HFF-Myc (cell line): ENCODE data around the gene CSTB.

Experiments used
- DNase-seq: peaks from one replicate; pipeline ENCODE4 v3.0.0-alpha.2; 2011; ENCODE audit warnings: low read depth; ENCODE audit errors: extremely low read depth
- H3K4me3 ChIP-seq: replicated peaks from 2 replicates; pipeline ENCODE4 v1.5.1; 2011; ENCODE audit warnings: low read depth, mild to moderate bottlenecking, control low read depth, low read length
- TF ChIP-seq, protein P1 (sequence below): IDR thresholded peaks from 2 replicates; pipeline ENCODE4 v1.5.1; 2012; ENCODE audit warnings: mild to moderate bottlenecking, low read depth, low read length, control low read depth; ENCODE audit errors: missing control alignments

Gene CSTB

DNA sequence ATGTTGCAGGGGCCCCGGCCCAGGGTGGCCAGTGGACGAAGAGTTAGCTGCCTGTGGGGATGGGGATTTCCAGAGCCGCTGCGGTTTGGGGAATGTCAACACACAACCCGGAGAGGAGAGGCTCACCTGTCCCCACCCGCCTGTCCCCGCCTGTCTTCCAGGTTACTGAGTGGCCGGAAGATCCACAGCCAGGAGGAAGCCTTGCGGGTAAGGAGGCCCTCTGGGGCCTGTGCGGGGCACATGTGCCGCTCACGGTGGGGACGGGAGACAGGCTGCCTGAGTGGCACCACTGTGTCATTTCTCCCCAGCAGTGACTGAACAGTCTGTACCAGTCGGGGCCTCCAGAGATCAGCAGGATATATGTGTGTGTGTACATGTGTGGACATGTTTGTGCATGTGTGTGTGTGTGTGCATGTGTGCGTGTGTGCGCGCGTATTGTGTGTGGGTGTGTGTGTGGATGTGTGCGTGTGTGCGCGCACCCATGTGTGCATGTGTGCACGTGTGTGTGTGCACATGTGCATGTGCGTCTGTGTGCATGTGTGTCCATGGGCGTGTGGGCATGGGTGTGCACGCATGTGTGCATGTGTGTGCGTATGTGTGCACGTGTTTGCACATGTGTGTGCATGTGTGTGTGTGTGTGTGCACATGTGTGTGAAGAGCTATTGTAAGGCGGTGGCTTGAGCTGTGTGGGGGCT, 25.6 kb downstream of the CSTB start:
- no peak overlapping the region for H3K4me3 ChIP-seq
- DNase-seq = no peak
- TF ChIP-seq, protein P1, sequence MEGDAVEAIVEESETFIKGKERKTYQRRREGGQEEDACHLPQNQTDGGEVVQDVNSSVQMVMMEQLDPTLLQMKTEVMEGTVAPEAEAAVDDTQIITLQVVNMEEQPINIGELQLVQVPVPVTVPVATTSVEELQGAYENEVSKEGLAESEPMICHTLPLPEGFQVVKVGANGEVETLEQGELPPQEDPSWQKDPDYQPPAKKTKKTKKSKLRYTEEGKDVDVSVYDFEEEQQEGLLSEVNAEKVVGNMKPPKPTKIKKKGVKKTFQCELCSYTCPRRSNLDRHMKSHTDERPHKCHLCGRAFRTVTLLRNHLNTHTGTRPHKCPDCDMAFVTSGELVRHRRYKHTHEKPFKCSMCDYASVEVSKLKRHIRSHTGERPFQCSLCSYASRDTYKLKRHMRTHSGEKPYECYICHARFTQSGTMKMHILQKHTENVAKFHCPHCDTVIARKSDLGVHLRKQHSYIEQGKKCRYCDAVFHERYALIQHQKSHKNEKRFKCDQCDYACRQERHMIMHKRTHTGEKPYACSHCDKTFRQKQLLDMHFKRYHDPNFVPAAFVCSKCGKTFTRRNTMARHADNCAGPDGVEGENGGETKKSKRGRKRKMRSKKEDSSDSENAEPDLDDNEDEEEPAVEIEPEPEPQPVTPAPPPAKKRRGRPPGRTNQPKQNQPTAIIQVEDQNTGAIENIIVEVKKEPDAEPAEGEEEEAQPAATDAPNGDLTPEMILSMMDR = no peak

DNA sequence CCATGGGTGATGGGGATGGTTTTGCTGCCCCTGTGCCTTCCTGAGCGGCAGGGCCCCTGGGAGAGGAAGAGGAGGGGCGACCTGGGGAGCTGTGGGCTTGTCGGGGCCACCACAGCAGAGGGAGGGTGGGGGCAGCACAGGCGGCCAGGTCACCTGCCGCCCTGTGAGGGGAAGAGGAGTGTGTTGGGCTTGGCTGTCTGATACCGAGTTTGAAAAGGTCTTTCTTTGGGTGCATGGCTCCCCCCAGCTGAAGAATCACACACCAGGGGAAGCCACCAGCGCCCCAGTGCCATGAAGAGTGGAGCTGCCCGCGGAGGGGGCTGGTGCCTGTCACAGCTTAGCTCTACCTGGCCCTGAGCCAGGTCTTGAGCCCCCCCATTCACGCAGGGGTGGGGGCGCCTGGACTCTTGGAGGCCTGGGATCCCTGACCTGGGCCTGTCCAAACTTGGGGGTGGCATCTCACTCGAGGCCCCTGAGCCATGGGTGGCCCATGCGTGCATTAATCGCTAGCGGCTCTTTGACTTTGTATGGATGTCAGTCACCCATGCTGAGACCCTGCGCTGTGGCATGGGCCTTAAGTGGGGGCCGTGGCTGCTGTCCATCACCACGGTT, 26.4 kb downstream of the CSTB start:
- TF ChIP-seq, protein P1 = no peak
- no peak for DNase-seq

DNA sequence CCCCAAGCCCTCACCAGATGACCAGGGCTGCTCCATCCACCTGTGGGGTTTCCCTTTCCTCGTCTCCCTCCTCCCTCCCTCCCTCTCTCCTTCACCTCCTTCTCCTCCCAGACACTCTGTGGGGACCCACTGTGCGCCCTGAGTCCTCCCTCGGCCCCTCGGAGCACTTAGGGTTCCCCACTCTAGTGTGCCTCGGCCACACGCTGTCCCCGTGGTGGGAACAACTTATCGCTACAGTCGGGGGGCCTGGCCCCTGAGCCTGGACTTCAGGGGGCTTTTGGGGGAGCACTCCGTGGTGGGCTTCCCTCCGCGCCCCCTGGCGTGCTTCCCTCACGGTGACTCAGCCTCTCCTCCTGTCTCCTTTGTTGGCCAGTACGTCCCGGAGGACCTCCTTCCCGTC, 27.5 kb downstream of the CSTB start:
- H3K4me3 ChIP-seq = no peak overlapping the region
- TF ChIP-seq, protein P1 = no peak
- no peak for DNase-seq

More for the DNA sequence above, 26.4 kb downstream of the CSTB start:
- H3K4me3 ChIP-seq = no peak overlapping the region

DNA sequence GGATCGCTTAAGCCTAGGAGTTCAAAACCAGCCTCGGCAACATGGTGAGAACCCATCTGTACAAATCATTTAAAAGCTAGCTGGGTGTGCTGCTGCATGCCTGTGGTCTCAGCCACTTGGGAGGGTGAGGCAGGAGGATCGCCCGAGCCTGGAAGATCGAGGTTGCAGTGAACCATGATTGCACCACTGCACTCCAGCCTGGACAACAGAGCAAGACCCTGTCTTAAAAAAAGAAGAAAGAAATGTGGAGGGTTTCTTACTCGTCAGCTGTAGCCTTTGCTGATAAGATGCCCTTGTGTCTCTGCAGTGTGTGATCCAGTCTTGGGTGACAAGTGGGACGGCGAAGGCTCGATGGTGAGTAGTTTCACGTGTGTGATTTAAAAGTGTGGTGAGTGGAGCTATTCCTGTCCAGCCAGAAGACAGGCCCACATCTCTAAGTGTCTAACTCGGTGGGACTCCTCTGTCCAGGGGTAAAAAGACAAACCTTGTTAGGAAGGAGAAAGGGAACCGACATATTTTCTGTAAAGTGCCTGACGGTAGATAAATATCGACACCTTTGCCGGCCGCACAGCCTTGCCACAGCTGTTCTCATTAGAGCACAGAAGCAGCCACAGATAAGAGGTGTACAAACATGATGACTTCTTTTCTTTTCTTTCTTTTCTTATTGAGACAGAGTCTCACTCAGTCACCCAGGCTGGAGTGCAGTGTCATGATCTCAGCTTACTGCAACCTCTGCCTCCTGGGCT, 30.2 kb downstream of the CSTB start:
- TF ChIP-seq, protein P1 = no peak
- H3K4me3 ChIP-seq = no peak overlapping the region
- no peak for DNase-seq

DNA sequence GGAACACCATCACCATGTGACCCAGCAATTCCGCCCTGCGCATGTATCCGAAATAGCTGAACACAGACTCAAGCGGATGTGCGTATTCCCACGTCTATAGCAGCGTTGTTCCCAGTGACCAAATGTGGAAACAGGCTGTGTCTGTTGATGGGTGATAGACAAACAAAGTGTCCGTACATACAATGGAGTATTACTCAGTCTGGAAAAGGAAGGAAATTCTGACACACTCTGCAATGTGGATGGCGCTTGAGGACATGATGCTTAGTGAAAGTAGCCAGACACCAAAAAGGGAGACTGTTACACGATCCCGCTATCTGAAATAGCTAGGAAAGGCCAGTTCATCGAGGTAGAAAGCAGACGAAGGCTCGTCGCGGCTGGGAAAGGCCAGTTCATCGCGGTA, 31.4 kb downstream of the CSTB start:
- TF ChIP-seq, protein P1 = no peak
- H3K4me3 ChIP-seq = no peak overlapping the region
- no peak for DNase-seq

DNA sequence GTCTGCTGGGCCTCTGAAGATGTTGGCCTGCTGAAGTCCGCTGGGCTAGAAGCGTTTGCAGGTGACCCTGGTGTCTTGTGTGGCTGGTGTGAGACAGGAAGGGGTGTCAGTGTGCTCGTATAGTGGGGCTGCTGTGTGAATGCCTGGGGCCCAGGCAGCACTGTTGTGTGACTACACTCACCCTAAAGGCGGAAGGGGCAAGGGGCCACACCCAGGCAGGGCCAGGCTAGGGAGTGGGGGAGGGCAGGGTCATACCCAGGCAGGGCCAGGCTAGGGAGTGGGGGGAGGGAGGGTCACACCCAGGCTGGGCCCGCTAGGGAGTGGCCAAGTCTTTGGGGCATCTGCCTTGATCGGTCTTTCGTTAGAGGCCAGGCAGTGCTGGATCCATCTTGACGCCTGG, 32.2 kb downstream of the CSTB start:
- no peak for DNase-seq
- TF ChIP-seq, protein P1 = no peak
- no peak overlapping the region for H3K4me3 ChIP-seq
